ENCODE measurements around the gene FRS2.
"Not testable (repeated sequence)": the region's sequence is repeated elsewhere in the genome, so short reads cannot be mapped to it uniquely, and the experiment has no call there.

The FRS2 gene

DNA sequence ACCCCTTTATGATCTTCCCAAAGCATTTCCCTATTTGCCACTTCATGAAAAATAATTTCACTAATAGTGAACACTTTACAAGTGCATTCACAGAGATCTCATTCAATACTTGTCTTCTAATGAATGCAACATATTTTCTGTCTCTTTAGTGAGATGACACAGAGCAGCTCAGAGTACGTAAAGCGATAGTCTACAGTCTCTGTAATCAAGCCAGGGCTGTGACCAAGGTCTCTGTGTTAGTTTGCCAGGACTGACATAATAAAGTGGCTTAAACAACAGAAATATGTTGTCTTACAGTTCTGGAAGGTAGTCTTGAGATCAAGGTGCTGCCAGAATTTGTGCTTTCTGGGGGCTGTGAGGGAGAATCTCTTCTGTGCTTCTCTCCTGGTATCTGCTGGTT is 33.1 kb upstream of the FRS2 start:
- TF ChIP-seq Cebpa-rat (IDR thresholded peaks at IDR 0.05), result no peak
- Histone ChIP-seq H3K4me2 (no peak overlapping the region), H3K36me3 (no peaks in the 10 kb centered on the region), H4K20me1 (no peaks in the 10 kb centered on the region), H3K27ac (no peak overlapping the region), H3K27me3 (no peaks in the 10 kb centered on the region), H3K4me1 (no peaks in the 10 kb centered on the region), H3K9ac (no peak overlapping the region), H3K9me3 (no peaks in the 10 kb centered on the region), H3K4me3 (no peak overlapping the region)

- no peak overlapping the region for H3K27ac ChIP-seq
- no peaks in the 10 kb centered on the region for H3K27me3 ChIP-seq
- no peaks in the 10 kb centered on the region for H4K20me1 ChIP-seq
- TF ChIP-seq Cebpa-rat (IDR thresholded peaks at IDR 0.05), result no peak
- no peak overlapping the region for H3K9ac ChIP-seq
- H3K4me3 ChIP-seq, result no peak overlapping the region
- no peaks in the 10 kb centered on the region for H3K36me3 ChIP-seq
- no peak overlapping the region for H3K4me2 ChIP-seq
- no peaks in the 10 kb centered on the region for H3K4me1 ChIP-seq
- no peaks in the 10 kb centered on the region for H3K9me3 ChIP-seq
These were observed 31.6 kb upstream of the FRS2 start for GRCh38 chr12:69438539-69438938.

DNA sequence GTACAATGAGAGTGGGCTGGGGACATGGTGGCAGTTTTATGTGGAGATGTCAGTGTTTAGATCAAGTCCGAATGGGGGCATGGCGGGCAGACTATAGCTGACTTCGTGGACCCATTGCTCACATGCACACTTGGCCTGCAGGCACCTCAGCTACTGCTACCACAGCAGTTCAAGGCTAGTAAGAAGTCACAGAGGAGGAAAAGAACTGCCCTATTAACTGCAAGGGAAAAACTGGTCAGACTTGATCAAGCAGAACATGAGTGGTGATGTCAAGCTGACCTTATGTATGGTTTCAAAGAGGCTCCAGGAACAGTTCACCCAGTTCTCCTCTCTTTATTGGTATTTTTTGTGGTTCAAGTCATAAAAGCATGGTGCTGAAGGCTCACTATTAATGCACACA is 30.2 kb upstream of the FRS2 start:
- TF ChIP-seq Cebpa-rat (IDR thresholded peaks at IDR 0.05), result no peak
- Histone ChIP-seq H3K9ac (no peak overlapping the region), H3K27me3 (no peaks in the 10 kb centered on the region), H3K27ac (no peak overlapping the region), H4K20me1 (no peaks in the 10 kb centered on the region), H3K4me3 (no peak overlapping the region), H3K4me2 (no peak overlapping the region), H3K9me3 (no peaks in the 10 kb centered on the region), H3K36me3 (no peaks in the 10 kb centered on the region), H3K4me1 (no peaks in the 10 kb centered on the region)

DNA sequence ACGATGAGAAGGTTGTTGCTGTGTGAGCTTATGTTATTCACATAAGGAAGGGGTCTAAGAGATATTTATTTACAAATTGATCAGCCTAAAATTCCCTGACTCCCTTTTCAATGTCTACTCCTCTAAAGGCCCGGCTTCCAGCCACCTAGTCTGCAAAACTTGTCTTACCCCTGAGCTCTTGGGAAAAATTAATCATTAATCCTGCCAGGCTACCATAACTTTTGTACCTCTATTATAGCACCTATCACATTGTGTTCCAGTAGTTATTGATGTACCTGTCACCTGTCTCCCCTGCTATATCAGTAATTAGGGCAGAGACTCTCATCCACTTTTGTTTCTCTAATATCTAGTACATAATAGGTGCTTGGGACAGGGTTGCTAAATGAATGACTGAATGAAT is 29.3 kb upstream of the FRS2 start:
- Histone ChIP-seq H3K4me3 (no peak overlapping the region), H3K27ac (no peak overlapping the region), H3K4me1 (no peaks in the 10 kb centered on the region), H3K9ac (no peak overlapping the region), H4K20me1 (no peaks in the 10 kb centered on the region), H3K36me3 (no peaks in the 10 kb centered on the region), H3K4me2 (no peak overlapping the region), H3K9me3 (no peaks in the 10 kb centered on the region), H3K27me3 (no peaks in the 10 kb centered on the region)
- TF ChIP-seq Cebpa-rat (IDR thresholded peaks at IDR 0.05), result no peak

DNA sequence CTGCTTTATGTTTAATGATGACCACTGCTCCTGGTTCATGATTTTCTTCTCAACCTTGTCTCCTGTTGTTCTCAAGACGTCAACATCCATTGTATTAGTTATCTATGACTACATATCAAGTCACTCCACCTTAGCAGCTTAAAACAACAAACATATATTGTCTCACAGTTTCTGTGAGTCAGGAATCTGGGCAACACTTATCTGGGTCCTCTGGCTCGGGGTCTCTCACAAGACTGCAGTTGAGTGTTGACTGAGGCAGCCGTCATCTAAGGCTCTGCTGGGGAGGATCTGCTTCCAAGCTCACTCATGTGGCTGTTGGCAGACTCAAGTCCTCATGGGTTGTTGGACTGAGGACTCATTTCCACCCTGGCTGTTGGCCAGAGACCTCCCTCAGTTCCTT is 27.3 kb upstream of the FRS2 start:
- TF ChIP-seq Cebpa-rat (IDR thresholded peaks at IDR 0.05), result no peak
- Histone ChIP-seq H4K20me1 (no peaks in the 10 kb centered on the region), H3K9ac (no peak overlapping the region), H3K4me2 (no peak overlapping the region), H3K4me1 (no peaks in the 10 kb centered on the region), H3K27ac (no peak overlapping the region), H3K4me3 (no peak overlapping the region), H3K27me3 (no peaks in the 10 kb centered on the region), H3K36me3 (no peaks in the 10 kb centered on the region), H3K9me3 (no peaks in the 10 kb centered on the region)

DNA sequence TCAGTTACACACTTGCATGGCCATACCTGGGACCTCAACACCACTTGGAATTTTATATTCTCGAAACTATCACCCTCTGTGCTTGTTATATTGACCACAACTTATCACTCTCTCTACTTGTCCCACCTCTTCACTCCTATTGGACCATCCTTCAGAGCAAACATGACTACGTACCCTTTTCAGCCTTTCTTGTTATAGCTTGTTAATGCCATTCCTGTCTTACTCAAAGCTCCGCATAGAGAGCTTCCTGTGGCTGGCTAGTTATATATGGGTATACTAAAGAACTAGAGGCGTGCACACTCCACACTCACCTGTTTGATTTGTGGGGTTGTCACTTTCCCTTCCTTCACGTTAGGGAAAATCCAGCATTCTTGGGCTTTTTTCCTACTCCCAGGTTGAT is 26.3 kb upstream of the FRS2 start:
- H3K9me3 ChIP-seq, result no peaks in the 10 kb centered on the region
- no peak overlapping the region for H3K4me3 ChIP-seq
- TF ChIP-seq Cebpa-rat (IDR thresholded peaks at IDR 0.05), result no peak
- H4K20me1 ChIP-seq, result no peaks in the 10 kb centered on the region
- H3K4me2 ChIP-seq, result no peak overlapping the region
- no peaks in the 10 kb centered on the region for H3K36me3 ChIP-seq
- no peaks in the 10 kb centered on the region for H3K27me3 ChIP-seq
- H3K27ac ChIP-seq, result no peak overlapping the region
- no peak overlapping the region for H3K9ac ChIP-seq
- no peaks in the 10 kb centered on the region for H3K4me1 ChIP-seq

GRCh38 chr12:69447892-69448291 is 22.3 kb upstream of the FRS2 start:
- no peak overlapping the region for H3K9ac ChIP-seq
- H3K4me1 ChIP-seq, result no peaks in the 10 kb centered on the region
- no peaks in the 10 kb centered on the region for H4K20me1 ChIP-seq
- H3K9me3 ChIP-seq, result no peaks in the 10 kb centered on the region
- no peak overlapping the region for H3K4me3 ChIP-seq
- no peak overlapping the region for H3K27ac ChIP-seq
- no peak for TF ChIP-seq Cebpa-rat (IDR thresholded peaks at IDR 0.05)
- H3K36me3 ChIP-seq, result no peaks in the 10 kb centered on the region
- no peak overlapping the region for H3K4me2 ChIP-seq
- H3K27me3 ChIP-seq, result no peaks in the 10 kb centered on the region

DNA sequence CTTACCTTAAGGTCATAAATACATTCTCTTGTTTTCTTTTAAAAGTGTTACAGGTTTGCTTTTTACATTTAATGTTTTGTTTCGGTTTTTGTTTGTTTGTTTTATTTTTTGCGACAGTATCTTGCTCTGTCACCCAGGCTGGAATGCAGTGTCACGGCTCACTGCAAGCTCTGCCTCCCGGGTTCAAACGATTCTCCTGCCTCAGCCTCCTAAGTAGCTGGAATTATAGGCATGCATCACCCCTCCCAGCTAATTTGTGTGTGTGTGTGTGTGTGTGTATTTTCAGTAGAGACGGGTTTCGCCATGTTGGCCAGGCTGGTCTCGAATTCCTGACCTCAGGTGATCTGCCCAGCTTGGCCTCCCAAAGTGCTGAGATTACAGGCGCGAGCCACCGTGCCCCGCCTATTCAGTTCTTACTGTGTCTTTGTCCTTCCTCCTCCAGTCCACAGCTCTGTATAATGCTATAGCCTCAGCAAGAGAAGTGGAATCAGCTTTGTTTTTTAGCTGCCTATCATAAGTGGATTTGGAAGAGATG is 17.5 kb upstream of the FRS2 start:
- not testable (repeated sequence) for H3K9ac ChIP-seq, H4K20me1 ChIP-seq, H3K27ac ChIP-seq, H3K4me3 ChIP-seq, H3K9me3 ChIP-seq, H3K36me3 ChIP-seq, H3K4me1 ChIP-seq, H3K4me2 ChIP-seq, H3K27me3 ChIP-seq

DNA sequence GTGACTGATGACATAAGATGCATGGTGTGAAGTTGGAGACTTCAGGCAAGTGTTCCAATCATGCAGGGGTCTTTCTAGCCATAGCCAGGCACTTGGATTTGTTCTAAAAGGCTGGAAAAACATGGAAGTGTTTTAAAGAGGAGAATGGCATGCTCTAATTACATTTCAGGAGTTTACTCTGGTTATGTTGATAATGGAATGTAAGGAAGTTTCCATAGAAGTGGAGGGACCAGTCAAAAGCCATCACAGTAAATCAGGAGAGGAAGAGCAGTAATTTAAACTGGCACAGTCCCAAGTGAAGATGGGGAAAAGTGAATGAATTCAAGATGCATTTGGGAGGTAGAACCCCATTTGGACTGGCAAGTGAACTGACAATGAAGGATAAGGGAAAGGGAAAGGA is 13.9 kb upstream of the FRS2 start:
- H3K4me3 ChIP-seq, result no peak overlapping the region
- H3K4me1 ChIP-seq, result no peaks in the 10 kb centered on the region
- no peak for TF ChIP-seq Cebpa-rat (IDR thresholded peaks at IDR 0.05)
- H3K9ac ChIP-seq, result no peak overlapping the region
- H3K27me3 ChIP-seq, result no peaks in the 10 kb centered on the region
- no peaks in the 10 kb centered on the region for H3K36me3 ChIP-seq
- no peak overlapping the region for H3K4me2 ChIP-seq
- H3K27ac ChIP-seq, result no peak overlapping the region
- H4K20me1 ChIP-seq, result no peaks in the 10 kb centered on the region
- no peaks in the 10 kb centered on the region for H3K9me3 ChIP-seq

DNA sequence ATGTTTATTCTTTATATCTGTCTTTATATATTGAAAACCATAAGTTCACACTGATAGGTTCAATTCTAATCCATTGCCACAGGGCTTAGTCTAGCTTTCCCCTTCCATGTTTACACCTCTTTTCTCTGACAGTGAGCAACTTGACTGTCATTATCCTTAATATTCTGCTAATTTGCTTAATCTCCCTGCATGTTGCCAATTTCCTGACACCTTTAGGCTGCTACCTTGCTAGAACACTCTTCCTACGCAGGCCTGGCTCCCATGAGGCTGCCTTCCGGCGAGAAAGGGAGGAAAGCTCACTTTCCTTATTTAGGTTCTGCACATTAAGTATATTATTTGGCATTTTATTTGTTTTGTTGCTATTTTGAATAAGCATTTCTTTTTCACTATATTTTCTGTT is 12.8 kb upstream of the FRS2 start:
- Histone ChIP-seq H3K36me3 (no peaks in the 10 kb centered on the region), H3K4me3 (no peak overlapping the region), H3K9ac (no peak overlapping the region), H3K9me3 (no peaks in the 10 kb centered on the region), H3K4me2 (no peak overlapping the region), H4K20me1 (no peaks in the 10 kb centered on the region), H3K27me3 (no peaks in the 10 kb centered on the region), H3K27ac (no peak overlapping the region), H3K4me1 (no peaks in the 10 kb centered on the region)
- no peak for TF ChIP-seq Cebpa-rat (IDR thresholded peaks at IDR 0.05)

DNA sequence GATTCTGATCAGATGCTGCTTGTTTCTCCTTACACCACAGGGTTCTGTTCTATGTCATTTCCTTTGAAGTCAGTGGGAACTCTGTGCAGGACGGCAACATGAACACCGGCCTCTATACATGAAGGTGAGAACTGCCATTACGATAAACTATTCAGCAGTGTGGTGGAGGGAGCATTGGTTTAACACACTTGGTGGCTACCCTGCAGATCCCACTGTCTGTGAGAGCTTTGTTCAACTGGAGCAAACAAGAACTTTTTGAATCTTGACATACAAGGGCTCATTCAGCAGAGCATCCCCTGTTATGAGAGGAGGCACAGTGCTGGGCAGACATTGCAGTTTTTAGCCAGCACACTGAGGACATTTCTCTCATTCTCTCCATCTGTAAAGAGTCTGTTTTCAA is 10.7 kb upstream of the FRS2 start:
- no peak overlapping the region for H3K4me2 ChIP-seq
- no peaks in the 10 kb centered on the region for H4K20me1 ChIP-seq
- no peak for TF ChIP-seq Cebpa-rat (IDR thresholded peaks at IDR 0.05)
- no peaks in the 10 kb centered on the region for H3K4me1 ChIP-seq
- no peak overlapping the region for H3K27ac ChIP-seq
- H3K36me3 ChIP-seq, result no peaks in the 10 kb centered on the region
- no peaks in the 10 kb centered on the region for H3K9me3 ChIP-seq
- no peaks in the 10 kb centered on the region for H3K27me3 ChIP-seq
- H3K4me3 ChIP-seq, result no peak overlapping the region
- no peak overlapping the region for H3K9ac ChIP-seq

All from BLaER1 (cell line).